GM21390 (cell line): ENCODE data around the gene EPM2AIP1.
"Not testable (repeated sequence)": the region's sequence is repeated elsewhere in the genome, so short reads cannot be mapped to it uniquely, and the experiment has no call there.

Source experiments
- ATAC-seq: cut with Tn5 transposase; IDR thresholded peaks from one replicate; pipeline ENCODE4 v1.9.1; 2021; ENCODE audit not compliant: unreplicated experiment

EPM2AIP1 gene

GRCh38 chr3:36993326-36994283, 674 bp upstream of the EPM2AIP1 start, which contains the start of gene MLH1:
Gene MLH1, plus strand, starts transcription at chr3:36993518. Its CDS starts 30 bp downstream, at chr3:36993548.
- ATAC-seq = peak; percentile 91

- ATAC-seq = no peak
Observed at GRCh38 chr3:36991923-36992805, 767 bp downstream of the EPM2AIP1 start.

- no peak for ATAC-seq
Observed at GRCh38 chr3:36991147-36991546, 1.8 kb downstream of the EPM2AIP1 start.

GRCh38 chr3:36989568-36989967, 3.4 kb downstream of the EPM2AIP1 start:
- ATAC-seq = no peak

GRCh38 chr3:36989005-36989404, 3.9 kb downstream of the EPM2AIP1 start:
- ATAC-seq = no peak

- ATAC-seq = no peak
Observed at GRCh38 chr3:36988356-36988755, 4.6 kb downstream of the EPM2AIP1 start.

- ATAC-seq = no peak
Observed at GRCh38 chr3:36981006-36981405, 11.9 kb downstream of the EPM2AIP1 start.

- no peak for ATAC-seq
Observed at GRCh38 chr3:36973139-36973538, 19.8 kb downstream of the EPM2AIP1 start.

- ATAC-seq = no peak
Observed at GRCh38 chr3:36972163-36972562, 20.8 kb downstream of the EPM2AIP1 start.

GRCh38 chr3:36969540-36970432, 23.1 kb downstream of the EPM2AIP1 start:
- peak; percentile 99 for ATAC-seq

- no peak for ATAC-seq
Observed at GRCh38 chr3:36969085-36969484, 23.8 kb downstream of the EPM2AIP1 start.

GRCh38 chr3:36965440-36965839, 27.5 kb downstream of the EPM2AIP1 start:
- ATAC-seq = no peak

- ATAC-seq = peak; percentile 54
Observed at GRCh38 chr3:36964817-36965216, 28.1 kb downstream of the EPM2AIP1 start.

GRCh38 chr3:36964331-36964730, 28.6 kb downstream of the EPM2AIP1 start:
- ATAC-seq = no peak

- ATAC-seq = not testable (repeated sequence)
Observed at GRCh38 chr3:36963008-36963407, 29.9 kb downstream of the EPM2AIP1 start.

- ATAC-seq = no peak
Observed at GRCh38 chr3:36960502-36960901, 32.4 kb downstream of the EPM2AIP1 start.

GRCh38 chr3:36959821-36960220, 33.1 kb downstream of the EPM2AIP1 start:
- no peak for ATAC-seq

- ATAC-seq = no peak
Observed at GRCh38 chr3:36957862-36958686, 34.9 kb downstream of the EPM2AIP1 start.

GRCh38 chr3:36957063-36957462, 35.9 kb downstream of the EPM2AIP1 start:
- ATAC-seq = no peak

GRCh38 chr3:36956155-36956554, 36.8 kb downstream of the EPM2AIP1 start:
- no peak for ATAC-seq
